WERI-Rb-1 (cell line): ENCODE results near the gene ALMS1.
"Not testable (repeated sequence)": the region's sequence is repeated elsewhere in the genome, so short reads cannot be mapped to it uniquely, and the experiment has no call there.

Experiments used
- DNase-seq: peaks from one replicate; pipeline ENCODE4 v3.0.0-alpha.2; 2020
- H3K27ac ChIP-seq: fragments of 250-450 bp; sonication (Bioruptor Pico); 2 replicates; pipeline ENCODE4 v1.5.1; 2020; ENCODE audit warnings: mild to moderate bottlenecking, moderate library complexity
- H3K27me3 ChIP-seq: fragments of 250-450 bp; sonication (Bioruptor Pico); 2 replicates; pipeline ENCODE4 v1.5.1; 2021; ENCODE audit warnings: mild to moderate bottlenecking, low read depth, moderate library complexity; ENCODE audit not compliant: insufficient read depth, severe bottlenecking
- H3K36me3 ChIP-seq: fragments of 250-450 bp; sonication (Bioruptor Pico); 2 replicates; pipeline ENCODE4 v1.5.1; 2020; ENCODE audit warnings: mild to moderate bottlenecking, moderate library complexity
- H3K4me3 ChIP-seq: 2 replicates; pipeline ENCODE4 v1.5.1; 2011; ENCODE audit warnings: low read depth, mild to moderate bottlenecking, control low read depth, low read length
- H3K9me3 ChIP-seq: fragments of 250-450 bp; sonication (Bioruptor Pico); 2 replicates; pipeline ENCODE4 v1.5.1; 2021; ENCODE audit warnings: mild to moderate bottlenecking, moderate library complexity; ENCODE audit not compliant: severe bottlenecking
- CTCF ChIP-seq: IDR thresholded peaks from 2 replicates; pipeline ENCODE4 v1.5.1; 2011; ENCODE audit warnings: low read depth, mild to moderate bottlenecking, control low read depth, inconsistent platforms, low read length

The ALMS1 gene

GRCh38 chr2:73489053-73489452 is 103.4 kb downstream of the ALMS1 start:
- DNase-seq = no peak
- H3K36me3 ChIP-seq = peaks cover 47% of the 10 kb centered on the region
- H3K27me3 ChIP-seq = no peaks in the 10 kb centered on the region
- H3K4me3 ChIP-seq = no peak overlapping the region
- TF ChIP-seq CTCF = no peak
- no peaks in the 10 kb centered on the region for H3K9me3 ChIP-seq
- H3K27ac ChIP-seq = no peak overlapping the region

GRCh38 chr2:73494031-73494430 is 108.4 kb downstream of the ALMS1 start:
- H3K27ac ChIP-seq = no peak overlapping the region
- TF ChIP-seq CTCF = no peak
- H3K4me3 ChIP-seq = no peak overlapping the region
- H3K27me3 ChIP-seq = no peaks in the 10 kb centered on the region
- no peaks in the 10 kb centered on the region for H3K9me3 ChIP-seq
- peaks cover 35% of the 10 kb centered on the region for H3K36me3 ChIP-seq
- no peak for DNase-seq

GRCh38 chr2:73503992-73504570 is 118.4 kb downstream of the ALMS1 start:
- TF ChIP-seq CTCF = no peak
- Histone ChIP-seq H3K27me3 (no peaks in the 10 kb centered on the region), H3K36me3 (peaks cover 2% of the 10 kb centered on the region; the same call in 1 of the 2 replicates), H3K4me3 (no peak overlapping the region), H3K9me3 (no peaks in the 10 kb centered on the region), H3K27ac (no peak overlapping the region)
- no peak for DNase-seq

- not testable (repeated sequence) for H3K36me3 ChIP-seq, DNase-seq, H3K27ac ChIP-seq, H3K9me3 ChIP-seq, H3K27me3 ChIP-seq, H3K4me3 ChIP-seq
Measured at GRCh38 chr2:73504850-73505249, 119.2 kb downstream of the ALMS1 start.

GRCh38 chr2:73510470-73510869 is 124.8 kb downstream of the ALMS1 start:
- not testable (repeated sequence) for H3K27ac ChIP-seq, H3K27me3 ChIP-seq, H3K36me3 ChIP-seq, DNase-seq, H3K9me3 ChIP-seq, H3K4me3 ChIP-seq
- peak; percentile 25; the same call in 1 of the 2 replicates for TF ChIP-seq CTCF

GRCh38 chr2:73516033-73516432 is 130.4 kb downstream of the ALMS1 start:
- no peak for TF ChIP-seq CTCF
- Histone ChIP-seq H3K27me3 (no peaks in the 10 kb centered on the region), H3K9me3 (no peaks in the 10 kb centered on the region), H3K36me3 (peaks cover 21% of the 10 kb centered on the region), H3K27ac (no peak overlapping the region), H3K4me3 (no peak overlapping the region)
- DNase-seq = no peak
